CD4-positive, alpha-beta T cell (primary cell): ENCODE data around the gene ACD. TPM values are rescaled to one million over a fixed set of nuclear protein-coding genes. Genes with fewer than 3 reads are reported as not detected.

ENCODE experiments used
- ATAC-seq: fragments of 200-7000 bp; cut with Tn5 transposase; one replicate; pipeline ENCODE4 v1.10.0; 2022; ENCODE audit warnings: mild to moderate bottlenecking; ENCODE audit not compliant: poor library complexity
- CTCF ChIA-PET: fragments of 350-600 bp; sonication (Branson Sonifier 250); formaldehyde crosslinking; loops from one replicate; lab custom pipeline; 2021; ENCODE audit warnings: antibody characterized with exemption, inconsistent platforms; lab: Charles Lee
- POLR2A ChIA-PET: fragments of 350-600 bp; sonication (Branson Sonifier 250); formaldehyde crosslinking; loops from one replicate; lab custom pipeline; 2021; ENCODE audit warnings: antibody characterized with exemption, inconsistent platforms; lab: Charles Lee
- DNase-seq, 14 experiments: peaks; one replicate each; pipeline ENCODE4 v3.0.0-alpha.2; 2013 to 2020; ENCODE audit warnings: mixed read lengths in 2 of 14
- H3K27ac ChIP-seq, 2 donors: one replicate each; pipeline versions ENCODE4 v1.5.1 to v1.7.0; 2013; ENCODE audit warnings: low read length in 2 of 2, low read depth in 1 of 2, mild to moderate bottlenecking in 1 of 2
- H3K27me3 ChIP-seq, 2 experiments: 1 replicate in 1 of 2; 2 replicates in 1 of 2; pipeline versions ENCODE4 v1.6.1 to v1.7.0; 2013; ENCODE audit warnings: low read length in 2 of 2, control low read depth in 1 of 2, mild to moderate bottlenecking in 1 of 2, moderate library complexity in 1 of 2; ENCODE audit not compliant: insufficient read depth in 2 of 2, control insufficient read depth in 1 of 2
- H3K36me3 ChIP-seq: one replicate; pipeline ENCODE4 v1.6.1; 2013; ENCODE audit warnings: low read length, control low read depth; ENCODE audit not compliant: insufficient read depth
- H3K4me1 ChIP-seq: one replicate; pipeline ENCODE4 v1.6.1; 2013; ENCODE audit warnings: low read length, control low read depth; ENCODE audit not compliant: insufficient read depth
- H3K4me3 ChIP-seq: one replicate; pipeline ENCODE4 v1.5.1; 2013; ENCODE audit warnings: mild to moderate bottlenecking, low read length, moderate library complexity
- H3K9me3 ChIP-seq, 2 experiments: 1 replicate in 1 of 2; 2 replicates in 1 of 2; pipeline versions ENCODE4 v1.6.1 to v1.7.0; 2013; ENCODE audit warnings: low read length in 2 of 2, mild to moderate bottlenecking in 2 of 2, control low read depth in 1 of 2, moderate library complexity in 1 of 2; ENCODE audit not compliant: control insufficient read depth in 1 of 2, insufficient read depth in 1 of 2
- H3K27ac Mint-ChIP-seq: one replicate; pipeline ENCODE4 v1.8.0; 2020; ENCODE audit warnings: mixed read lengths
- H3K27me3 Mint-ChIP-seq: one replicate; pipeline ENCODE4 v1.8.0; 2021; ENCODE audit warnings: mixed read lengths
- H3K36me3 Mint-ChIP-seq: one replicate; pipeline ENCODE4 v1.8.0; 2021; ENCODE audit warnings: low read depth, mixed read lengths
- H3K4me1 Mint-ChIP-seq: one replicate; pipeline ENCODE4 v1.8.0; 2021; ENCODE audit warnings: low read depth, mixed read lengths
- H3K4me3 Mint-ChIP-seq: one replicate; pipeline ENCODE4 v1.8.0; 2020; ENCODE audit warnings: mild to moderate bottlenecking, mixed read lengths
- H3K9me3 Mint-ChIP-seq: one replicate; pipeline ENCODE4 v1.8.0; 2020; ENCODE audit warnings: mixed read lengths
- CTCF ChIP-seq: fragments of 200-600 bp; IDR thresholded peaks from one replicate; pipeline ENCODE4 v1.8.0; 2022; ENCODE audit warnings: antibody characterized with exemption, mild to moderate bottlenecking
- intact Hi-C, 2 experiments: fragments of 100-400 bp; cut with DNase I in 1 of 2; cut with micrococcal nuclease in 1 of 2; formaldehyde crosslinking; loops; one replicate each; pipeline versions ENCODE4 v1.15.1 to v1.9.0; 2023 to 2025; cut with DNase I, micrococcal nuclease
- total RNA-seq, 174 experiments: library from RNA in 2 of 174; stranded (reverse) in 2 of 174; gene quantifications; one replicate each; pipeline ENCODE4 v1.2.3 and lab custom pipeline; 2021 to 2026

ACD gene
- total RNA-seq, 2 experiments from 2014 or later = 21.6 to 26.0 TPM

- Mint-ChIP-seq H3K27me3 (no peaks in the 10 kb centered on the region), H3K4me3 (no peak overlapping the region), H3K27ac (no peak overlapping the region), H3K9me3 (no peaks in the 10 kb centered on the region), H3K4me1 (no peaks in the 10 kb centered on the region), H3K36me3 (peaks cover 56% of the 10 kb centered on the region)
- Histone ChIP-seq H3K4me1 (no peaks in the 10 kb centered on the region), H3K27me3 (no peaks in the 10 kb centered on the region), H3K9me3 (no peaks in the 10 kb centered on the region), H3K27ac (peak overlapping the region in 1 of 2 donors; percentile 80), H3K36me3 (peaks cover 64% of the 10 kb centered on the region), H3K4me3 (no peak overlapping the region)
- DNase-seq (no peak), ATAC-seq (no peak)
- intact Hi-C loops = no loop called here
- CTCF ChIA-PET = no interaction called here
- no peak for TF ChIP-seq CTCF
- POLR2A ChIA-PET = no interaction called here
Measured at GRCh38 chr16:67636713-67637112, 23.3 kb downstream of the ACD start.

GRCh38 chr16:67632415-67633172, 27.5 kb downstream of the ACD start:
- Mint-ChIP-seq H3K9me3 (no peaks in the 10 kb centered on the region), H3K4me3 (no peak overlapping the region), H3K36me3 (peaks cover 74% of the 10 kb centered on the region), H3K27ac (no peak overlapping the region), H3K27me3 (no peaks in the 10 kb centered on the region), H3K4me1 (no peaks in the 10 kb centered on the region)
- no peaks in the 10 kb centered on the region for H3K4me1 ChIP-seq
- no peak for ATAC-seq
- intact Hi-C loops = no loop called here
- POLR2A ChIA-PET = no interaction called here
- CTCF ChIA-PET = no interaction called here
- no peak overlapping the region for H3K4me3 ChIP-seq
- H3K27me3 ChIP-seq = no peaks in the 10 kb centered on the region
- DNase-seq = no peak
- peaks cover 81% of the 10 kb centered on the region for H3K36me3 ChIP-seq
- no peak overlapping the region for H3K27ac ChIP-seq
- no peaks in the 10 kb centered on the region for H3K9me3 ChIP-seq
- no peak for TF ChIP-seq CTCF

- no peak for DNase-seq
- CTCF ChIA-PET = interaction anchor here (1.2 kb wide), 2 partner anchors 81 to 107 kb away, joined by 3 to 4 read pairs; no protein-coding TSS in a partner anchor
- no peaks in the 10 kb centered on the region for H3K4me1 ChIP-seq
- peak overlapping the region in 1 of 2 donors; percentile 72 for H3K27ac ChIP-seq
- no peaks in the 10 kb centered on the region for H3K27me3 ChIP-seq
- H3K9me3 ChIP-seq = no peaks in the 10 kb centered on the region
- Mint-ChIP-seq H3K36me3 (peaks cover 83% of the 10 kb centered on the region), H3K4me1 (no peaks in the 10 kb centered on the region), H3K27me3 (no peaks in the 10 kb centered on the region), H3K27ac (no peak overlapping the region), H3K9me3 (no peaks in the 10 kb centered on the region), H3K4me3 (no peak overlapping the region)
- intact Hi-C loops = no loop called here
- H3K36me3 ChIP-seq = peaks cover 83% of the 10 kb centered on the region
- POLR2A ChIA-PET = interaction anchor here (1.3 kb wide), 1 partner anchor 81 kb away, joined by 6 read pairs; no protein-coding TSS in a partner anchor
- no peak for TF ChIP-seq CTCF
- H3K4me3 ChIP-seq = no peak overlapping the region
- ATAC-seq = no peak
Measured at GRCh38 chr16:67628216-67628615, 31.8 kb downstream of the ACD start.
